CD4-positive, alpha-beta T cell treated with Interleukin-15 for 1 hour (primary cell): ENCODE results near the gene AP3S2.

ENCODE experiments used
- DNase-seq: peaks from one replicate; pipeline ENCODE4 v3.0.0-alpha.2; 2020

Gene AP3S2

GRCh38 chr15:89812847-89813320, 80.9 kb downstream of the AP3S2 start:
- DNase-seq: no peak

GRCh38 chr15:89812011-89812846, 81.6 kb downstream of the AP3S2 start:
- DNase-seq: peak; percentile 54

GRCh38 chr15:89810837-89811236, 83.0 kb downstream of the AP3S2 start:
- no peak for DNase-seq

GRCh38 chr15:89809787-89810148, 84.0 kb downstream of the AP3S2 start:
- no peak for DNase-seq

GRCh38 chr15:89809093-89809786, 84.6 kb downstream of the AP3S2 start:
- DNase-seq: no peak

- no peak for DNase-seq
Observed at GRCh38 chr15:89808160-89808870, 85.5 kb downstream of the AP3S2 start.

- DNase-seq: no peak
Observed at GRCh38 chr15:89807689-89808088, 86.1 kb downstream of the AP3S2 start.

- DNase-seq: no peak
Observed at GRCh38 chr15:89806559-89807550, 86.9 kb downstream of the AP3S2 start.

GRCh38 chr15:89806210-89806558, 87.6 kb downstream of the AP3S2 start:
- no peak for DNase-seq

GRCh38 chr15:89805241-89806209, 88.3 kb downstream of the AP3S2 start:
- no peak for DNase-seq

GRCh38 chr15:89803941-89804800, 89.6 kb downstream of the AP3S2 start:
- DNase-seq: peak; percentile 53

GRCh38 chr15:89802986-89803824, 90.6 kb downstream of the AP3S2 start:
- no peak for DNase-seq

- no peak for DNase-seq
Observed at GRCh38 chr15:89802231-89802928, 91.4 kb downstream of the AP3S2 start.

- no peak for DNase-seq
Observed at GRCh38 chr15:89801471-89802195, 92.2 kb downstream of the AP3S2 start.

- no peak for DNase-seq
Observed at GRCh38 chr15:89799918-89800498, 93.8 kb downstream of the AP3S2 start.

- DNase-seq: no peak
Observed at GRCh38 chr15:89799011-89799911, 94.5 kb downstream of the AP3S2 start.
